Amniotic epithelial cell (primary cell): ENCODE data around the gene BAHCC1.

Experiments
- DNase-seq: peaks from one replicate; pipeline ENCODE4 v3.0.0-alpha.2; 2010; ENCODE audit warnings: low read depth

The BAHCC1 gene

GRCh38 chr17:81493198-81494038, 98.2 kb downstream of the BAHCC1 start:
- DNase-seq = no peak

- peak; percentile 33 for DNase-seq
These were observed 99.5 kb downstream of the BAHCC1 start for GRCh38 chr17:81494626-81495377.

- no peak for DNase-seq
These were observed 103.8 kb downstream of the BAHCC1 start for GRCh38 chr17:81498953-81499600.

- no peak for DNase-seq
These were observed 104.3 kb downstream of the BAHCC1 start for GRCh38 chr17:81499601-81499970.

- DNase-seq = peak; percentile 36
These were observed 104.8 kb downstream of the BAHCC1 start for GRCh38 chr17:81500047-81500446.

GRCh38 chr17:81502471-81503017, 107.3 kb downstream of the BAHCC1 start:
- no peak for DNase-seq

- no peak for DNase-seq
These were observed 108.4 kb downstream of the BAHCC1 start for GRCh38 chr17:81503619-81504018.

- peak; percentile 40 for DNase-seq
These were observed 113.5 kb downstream of the BAHCC1 start for GRCh38 chr17:81508639-81509206.

- DNase-seq = peak; percentile 17
These were observed 114.1 kb downstream of the BAHCC1 start for GRCh38 chr17:81509207-81509971.

- DNase-seq = peak; percentile 78
These were observed 114.9 kb downstream of the BAHCC1 start for GRCh38 chr17:81509972-81510784.

GRCh38 chr17:81510785-81511553, 115.7 kb downstream of the BAHCC1 start:
- DNase-seq = peak; percentile 19

GRCh38 chr17:81511554-81511803, 116.2 kb downstream of the BAHCC1 start:
- DNase-seq = no peak

GRCh38 chr17:81511804-81512561, 116.7 kb downstream of the BAHCC1 start:
- DNase-seq = no peak

- peak; percentile 87 for DNase-seq
These were observed 117.5 kb downstream of the BAHCC1 start, which contains the start of gene ACTG1 for GRCh38 chr17:81512562-81513371. TSS of gene ACTG1 (minus strand) at chr17:81512799. CDS start at chr17:81512354, 445 bp downstream.

GRCh38 chr17:81513372-81513752, 118.1 kb downstream of the BAHCC1 start:
- no peak for DNase-seq

GRCh38 chr17:81513753-81514488, 118.7 kb downstream of the BAHCC1 start:
- peak; percentile 71 for DNase-seq

- DNase-seq = no peak
These were observed 119.2 kb downstream of the BAHCC1 start for GRCh38 chr17:81514489-81514738.
